Vagina (tissue), 2 donors: ENCODE results near the gene FOXO3. TPM values are rescaled to one million over a fixed set of nuclear protein-coding genes. Genes with fewer than 3 reads are reported as not detected.

Source experiments
- DNase-seq, 2 donors: peaks; one replicate each; pipeline ENCODE4 v3.0.0-alpha.2; 2017; ENCODE audit errors: extremely low spot score in 2 of 2
- H3K27ac ChIP-seq: fragments of 200-600 bp; sonication (generic); one replicate; pipeline ENCODE4 v1.5.1; 2019
- H3K27me3 ChIP-seq: fragments of 200-600 bp; sonication (generic); one replicate; pipeline ENCODE4 v1.5.1; 2019
- H3K36me3 ChIP-seq, 2 donors: fragments of 200-600 bp; sonication (generic); one replicate each; pipeline ENCODE4 v1.5.1; 2017 to 2019
- H3K4me1 ChIP-seq: fragments of 200-600 bp; sonication (generic); one replicate; pipeline ENCODE4 v1.5.1; 2019
- H3K4me3 ChIP-seq, 2 donors: fragments of 200-600 bp; sonication (generic); 1 replicate in 1 of 2; 2 replicates in 1 of 2; pipeline ENCODE4 v1.5.1; 2016 to 2019
- H3K9me3 ChIP-seq: fragments of 200-600 bp; sonication (generic); one replicate; pipeline ENCODE4 v1.5.1; 2019
- POLR2A ChIP-seq, 2 donors: fragments of 450-650 bp; IDR thresholded peaks; one replicate each; pipeline ENCODE4 v1.6.1; 2017; ENCODE audit warnings: antibody characterized with exemption in 2 of 2, mild to moderate bottlenecking in 2 of 2, moderate library complexity in 2 of 2
- POLR2AphosphoS5 ChIP-seq, 2 donors: sonication (generic); formaldehyde crosslinking; IDR thresholded peaks; one replicate each; pipeline ENCODE4 v1.9.0; 2017; ENCODE audit warnings: antibody characterized with exemption in 2 of 2, mild to moderate bottlenecking in 2 of 2, low read depth in 1 of 2; ENCODE audit not compliant: insufficient read depth in 1 of 2
- intact Hi-C: fragments of 100-400 bp; cut with DNase I; formaldehyde crosslinking; loops from one replicate; pipeline ENCODE4 v1.15.1; 2023
- total RNA-seq: library from RNA; depleted of rRNA; stranded (reverse); fragments of >200 nt; gene quantifications from one replicate; pipeline ENCODE4 v1.2.3, GENCODE V29; 2016
- TF ChIP-seq, protein P1 (sequence below), 3 experiments: fragments of 450-650 bp in 2 of 3; fragments of 200-600 bp in 1 of 3; sonication (generic) in 1 of 3; IDR thresholded peaks; one replicate each; pipeline ENCODE4 v1.5.1; 2017 to 2019; ENCODE audit warnings: antibody characterized with exemption in 3 of 3, mild to moderate bottlenecking in 2 of 3, moderate library complexity in 2 of 3

Gene FOXO3
- total RNA-seq, 1 donor from 2014 or later: 110 TPM

DNA sequence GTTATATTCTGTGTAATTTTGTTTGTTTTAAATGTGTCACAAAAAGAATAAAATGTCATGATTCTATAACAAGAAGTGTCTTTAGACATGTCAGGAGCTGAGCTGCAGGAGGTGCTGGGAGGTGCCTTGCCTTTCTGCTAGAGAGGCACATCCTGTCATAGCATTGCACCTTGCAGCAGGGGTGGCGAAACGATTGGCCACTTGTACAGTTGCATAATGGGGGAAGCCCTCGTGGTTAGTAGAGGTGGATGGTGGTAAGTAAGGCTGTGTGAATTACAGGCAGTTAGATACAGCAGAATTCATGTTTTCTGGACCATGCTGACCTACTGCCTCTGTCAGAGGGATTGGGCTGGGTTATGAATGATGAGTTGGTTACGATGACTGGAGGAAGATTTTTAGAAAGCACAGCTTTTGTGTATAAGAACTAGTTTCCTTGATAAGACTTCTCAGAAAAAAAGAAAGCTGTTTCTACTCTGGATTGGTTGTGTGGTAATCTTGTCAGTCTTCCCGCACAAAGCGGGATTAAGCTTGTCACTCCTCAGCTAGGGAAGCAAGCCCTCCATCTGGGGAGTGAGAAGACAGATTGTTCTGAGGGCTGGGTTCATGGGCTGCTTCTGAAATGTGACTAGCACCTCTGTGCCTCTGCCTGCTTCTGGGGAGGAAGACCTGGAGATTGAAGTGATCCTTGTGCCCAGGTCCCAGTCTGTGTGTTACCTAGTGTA is 74.9 kb downstream of the FOXO3 start:
- H3K4me3 ChIP-seq: no peak overlapping the region
- H3K27ac ChIP-seq: no peak overlapping the region
- H3K27me3 ChIP-seq: no peaks in the 10 kb centered on the region
- no peaks in the 10 kb centered on the region for H3K9me3 ChIP-seq
- H3K4me1 ChIP-seq: peaks cover 81% of the 10 kb centered on the region
- intact Hi-C loops: no loop called here
- TF ChIP-seq, protein P1, sequence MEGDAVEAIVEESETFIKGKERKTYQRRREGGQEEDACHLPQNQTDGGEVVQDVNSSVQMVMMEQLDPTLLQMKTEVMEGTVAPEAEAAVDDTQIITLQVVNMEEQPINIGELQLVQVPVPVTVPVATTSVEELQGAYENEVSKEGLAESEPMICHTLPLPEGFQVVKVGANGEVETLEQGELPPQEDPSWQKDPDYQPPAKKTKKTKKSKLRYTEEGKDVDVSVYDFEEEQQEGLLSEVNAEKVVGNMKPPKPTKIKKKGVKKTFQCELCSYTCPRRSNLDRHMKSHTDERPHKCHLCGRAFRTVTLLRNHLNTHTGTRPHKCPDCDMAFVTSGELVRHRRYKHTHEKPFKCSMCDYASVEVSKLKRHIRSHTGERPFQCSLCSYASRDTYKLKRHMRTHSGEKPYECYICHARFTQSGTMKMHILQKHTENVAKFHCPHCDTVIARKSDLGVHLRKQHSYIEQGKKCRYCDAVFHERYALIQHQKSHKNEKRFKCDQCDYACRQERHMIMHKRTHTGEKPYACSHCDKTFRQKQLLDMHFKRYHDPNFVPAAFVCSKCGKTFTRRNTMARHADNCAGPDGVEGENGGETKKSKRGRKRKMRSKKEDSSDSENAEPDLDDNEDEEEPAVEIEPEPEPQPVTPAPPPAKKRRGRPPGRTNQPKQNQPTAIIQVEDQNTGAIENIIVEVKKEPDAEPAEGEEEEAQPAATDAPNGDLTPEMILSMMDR (IDR thresholded peaks at IDR 0.05): no peak
- TF ChIP-seq POLR2A (IDR thresholded peaks at IDR 0.05): no peak
- TF ChIP-seq POLR2AphosphoS5 (IDR thresholded peaks at IDR 0.05; ENCODE audit: insufficient read depth in 1 of 2, low read depth in 1 of 2): no peak
- no peak for DNase-seq
- no peaks in the 10 kb centered on the region for H3K36me3 ChIP-seq

DNA sequence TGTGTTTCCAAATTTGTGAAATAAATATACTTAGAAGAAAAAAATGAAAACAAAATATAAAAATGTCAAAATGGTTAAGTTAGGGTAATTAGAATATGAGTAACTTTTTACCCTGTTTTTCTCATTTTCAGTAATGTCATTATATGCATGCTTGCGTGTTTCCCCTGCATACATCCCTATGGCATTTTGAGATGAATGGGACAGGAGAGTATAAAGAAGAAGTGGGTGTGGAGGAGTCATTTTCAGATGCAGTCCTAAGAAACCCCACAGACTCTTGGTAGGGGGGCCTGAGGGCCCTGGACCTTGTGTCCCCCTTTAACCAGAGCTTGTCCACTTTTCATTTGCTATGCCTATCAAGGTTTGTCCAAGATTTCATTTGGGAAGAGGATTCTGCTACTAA is 77.2 kb downstream of the FOXO3 start:
- intact Hi-C loops: no loop called here
- H3K27me3 ChIP-seq: no peaks in the 10 kb centered on the region
- H3K9me3 ChIP-seq: no peaks in the 10 kb centered on the region
- no peak for DNase-seq
- H3K4me1 ChIP-seq: peaks cover 69% of the 10 kb centered on the region
- no peaks in the 10 kb centered on the region for H3K36me3 ChIP-seq
- no peak overlapping the region for H3K4me3 ChIP-seq
- TF ChIP-seq POLR2A (IDR thresholded peaks at IDR 0.05): no peak
- TF ChIP-seq POLR2AphosphoS5 (IDR thresholded peaks at IDR 0.05; ENCODE audit: insufficient read depth in 1 of 2, low read depth in 1 of 2): no peak
- TF ChIP-seq, protein P1 (IDR thresholded peaks at IDR 0.05): no peak
- no peak overlapping the region for H3K27ac ChIP-seq

DNA sequence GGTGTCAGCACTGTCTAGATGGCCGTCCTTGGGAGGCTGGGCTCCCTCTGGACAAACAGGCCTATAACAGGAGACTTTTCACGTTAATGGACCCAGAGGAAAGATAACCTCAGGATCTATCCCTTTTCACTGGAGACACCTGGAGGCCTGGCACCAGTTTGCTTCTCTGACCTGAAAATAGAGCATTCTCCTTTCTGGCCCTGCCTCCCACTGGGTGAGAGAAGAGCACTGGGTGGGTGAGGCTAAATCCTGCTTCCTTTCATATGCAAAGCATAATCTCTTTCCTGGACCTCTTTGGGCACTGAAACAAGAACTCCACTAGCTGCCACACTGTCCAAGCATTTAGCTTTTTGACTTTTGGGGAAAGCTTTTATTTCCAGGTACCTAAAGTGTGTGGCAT is 78.3 kb downstream of the FOXO3 start:
- Histone ChIP-seq H3K27ac (no peak overlapping the region), H3K4me1 (peaks cover 69% of the 10 kb centered on the region), H3K4me3 (no peak overlapping the region), H3K27me3 (no peaks in the 10 kb centered on the region), H3K9me3 (no peaks in the 10 kb centered on the region), H3K36me3 (no peaks in the 10 kb centered on the region)
- intact Hi-C loops: no loop called here
- TF ChIP-seq POLR2A (IDR thresholded peaks at IDR 0.05): no peak
- TF ChIP-seq POLR2AphosphoS5 (IDR thresholded peaks at IDR 0.05; ENCODE audit: insufficient read depth in 1 of 2, low read depth in 1 of 2): no peak
- TF ChIP-seq, protein P1 (IDR thresholded peaks at IDR 0.05): no peak
- DNase-seq: no peak

GRCh38 chr6:108640104-108640503 is 79.4 kb downstream of the FOXO3 start:
- intact Hi-C loops: no loop called here
- H3K36me3 ChIP-seq: no peaks in the 10 kb centered on the region
- no peaks in the 10 kb centered on the region for H3K9me3 ChIP-seq
- H3K4me1 ChIP-seq: peaks cover 74% of the 10 kb centered on the region
- H3K27ac ChIP-seq: no peak overlapping the region
- H3K27me3 ChIP-seq: no peaks in the 10 kb centered on the region
- TF ChIP-seq, protein P1 (IDR thresholded peaks at IDR 0.05): no peak
- no peak for TF ChIP-seq POLR2A (IDR thresholded peaks at IDR 0.05)
- DNase-seq: no peak
- no peak overlapping the region for H3K4me3 ChIP-seq

GRCh38 chr6:108643184-108643583 is 82.5 kb downstream of the FOXO3 start:
- no peak for DNase-seq
- intact Hi-C loops: no loop called here
- H3K4me3 ChIP-seq: no peak overlapping the region
- no peaks in the 10 kb centered on the region for H3K9me3 ChIP-seq
- no peak overlapping the region for H3K27ac ChIP-seq
- peaks cover 74% of the 10 kb centered on the region for H3K4me1 ChIP-seq
- H3K27me3 ChIP-seq: no peaks in the 10 kb centered on the region
- H3K36me3 ChIP-seq: peaks cover 0 to 3% of the 10 kb centered on the region in 2 donors
- no peak for TF ChIP-seq POLR2A (IDR thresholded peaks at IDR 0.05)
- TF ChIP-seq, protein P1 (IDR thresholded peaks at IDR 0.05): no peak
- no peak for TF ChIP-seq POLR2AphosphoS5 (IDR thresholded peaks at IDR 0.05; ENCODE audit: insufficient read depth in 1 of 2, low read depth in 1 of 2)
